Uterus (tissue), 4 donors: ENCODE data around the gene RB1. TPM values are rescaled to one million over a fixed set of nuclear protein-coding genes. Genes with fewer than 3 reads are reported as not detected.

Source experiments
- DNase-seq, 2 donors: peaks; one replicate each; pipeline ENCODE4 v3.0.0-alpha.2; 2019 to 2020
- H3K27ac ChIP-seq, 2 donors: fragments of 200-600 bp; sonication (generic); 1 replicate in 1 of 2; 2 replicates in 1 of 2; pipeline ENCODE4 v1.5.1; 2016 to 2018
- H3K27me3 ChIP-seq, 2 donors: fragments of 200-600 bp; sonication (generic); one replicate each; pipeline ENCODE4 v1.5.1; 2018 to 2019; ENCODE audit warnings: control low read depth in 1 of 2
- H3K36me3 ChIP-seq, 2 donors: fragments of 200-600 bp; sonication (generic); one replicate each; pipeline ENCODE4 v1.5.1; 2019; ENCODE audit warnings: control low read depth in 1 of 2
- H3K4me1 ChIP-seq, 2 donors: fragments of 200-600 bp; sonication (generic); one replicate each; pipeline ENCODE4 v1.5.1; 2018 to 2019; ENCODE audit warnings: control low read depth in 1 of 2
- H3K4me3 ChIP-seq, 2 donors: fragments of 200-600 bp; sonication (generic); 1 replicate in 1 of 2; 2 replicates in 1 of 2; pipeline ENCODE4 v1.5.1; 2018 to 2019; ENCODE audit warnings: mild to moderate bottlenecking in 1 of 2
- H3K9me3 ChIP-seq, 2 donors: fragments of 200-600 bp; sonication (generic); one replicate each; pipeline ENCODE4 v1.5.1; 2019; ENCODE audit warnings: control low read depth in 1 of 2
- POLR2A ChIP-seq, 2 donors: fragments of 450-650 bp; IDR thresholded peaks; one replicate each; pipeline ENCODE4 v1.6.1; 2016; ENCODE audit warnings: antibody characterized with exemption in 2 of 2, mild to moderate bottlenecking in 1 of 2, moderate library complexity in 1 of 2
- intact Hi-C: fragments of 100-400 bp; cut with DNase I; formaldehyde crosslinking; loops from one replicate; pipeline ENCODE4 v1.15.1; 2023; ENCODE audit warnings: low total_unique reads
- total RNA-seq, 4 donors: library from RNA; depleted of rRNA in 3 of 4; stranded (reverse); fragments of >200 nt in 3 of 4; gene quantifications; one replicate each; pipeline versions ENCODE4 v1.1.0 to v1.2.4, GENCODE V29; 2014 to 2023
- TF ChIP-seq, protein P1 (sequence below), 4 experiments: fragments of 200-600 bp in 2 of 4; fragments of 450-650 bp in 2 of 4; sonication (generic) in 2 of 4; IDR thresholded peaks; one replicate each; pipeline ENCODE4 v1.5.1; 2016 to 2019; ENCODE audit warnings: antibody characterized with exemption in 4 of 4, mild to moderate bottlenecking in 2 of 4, moderate library complexity in 1 of 4
- donor health status: DM: yes; HTN: yes; CAD: no.

The RB1 gene
- total RNA-seq, 4 donors from 2014 or later = 27.4 to 58.1 (median 33.9) TPM

GRCh38 chr13:48494874-48495273 lies 191.3 kb downstream of the RB1 start:
- intact Hi-C loops = no loop called here
- Histone ChIP-seq H3K36me3 (no peaks in the 10 kb centered on the region), H3K4me3 (no peak overlapping the region), H3K27ac (peak overlapping the region; percentile 0 to 60), H3K27me3 (no peaks in the 10 kb centered on the region), H3K4me1 (no peaks in the 10 kb centered on the region), H3K9me3 (no peaks in the 10 kb centered on the region)
- DNase-seq = no peak
- TF ChIP-seq, protein P1, sequence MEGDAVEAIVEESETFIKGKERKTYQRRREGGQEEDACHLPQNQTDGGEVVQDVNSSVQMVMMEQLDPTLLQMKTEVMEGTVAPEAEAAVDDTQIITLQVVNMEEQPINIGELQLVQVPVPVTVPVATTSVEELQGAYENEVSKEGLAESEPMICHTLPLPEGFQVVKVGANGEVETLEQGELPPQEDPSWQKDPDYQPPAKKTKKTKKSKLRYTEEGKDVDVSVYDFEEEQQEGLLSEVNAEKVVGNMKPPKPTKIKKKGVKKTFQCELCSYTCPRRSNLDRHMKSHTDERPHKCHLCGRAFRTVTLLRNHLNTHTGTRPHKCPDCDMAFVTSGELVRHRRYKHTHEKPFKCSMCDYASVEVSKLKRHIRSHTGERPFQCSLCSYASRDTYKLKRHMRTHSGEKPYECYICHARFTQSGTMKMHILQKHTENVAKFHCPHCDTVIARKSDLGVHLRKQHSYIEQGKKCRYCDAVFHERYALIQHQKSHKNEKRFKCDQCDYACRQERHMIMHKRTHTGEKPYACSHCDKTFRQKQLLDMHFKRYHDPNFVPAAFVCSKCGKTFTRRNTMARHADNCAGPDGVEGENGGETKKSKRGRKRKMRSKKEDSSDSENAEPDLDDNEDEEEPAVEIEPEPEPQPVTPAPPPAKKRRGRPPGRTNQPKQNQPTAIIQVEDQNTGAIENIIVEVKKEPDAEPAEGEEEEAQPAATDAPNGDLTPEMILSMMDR (IDR thresholded peaks at IDR 0.05) = no peak
- no peak for TF ChIP-seq POLR2A (IDR thresholded peaks at IDR 0.05)

DNA sequence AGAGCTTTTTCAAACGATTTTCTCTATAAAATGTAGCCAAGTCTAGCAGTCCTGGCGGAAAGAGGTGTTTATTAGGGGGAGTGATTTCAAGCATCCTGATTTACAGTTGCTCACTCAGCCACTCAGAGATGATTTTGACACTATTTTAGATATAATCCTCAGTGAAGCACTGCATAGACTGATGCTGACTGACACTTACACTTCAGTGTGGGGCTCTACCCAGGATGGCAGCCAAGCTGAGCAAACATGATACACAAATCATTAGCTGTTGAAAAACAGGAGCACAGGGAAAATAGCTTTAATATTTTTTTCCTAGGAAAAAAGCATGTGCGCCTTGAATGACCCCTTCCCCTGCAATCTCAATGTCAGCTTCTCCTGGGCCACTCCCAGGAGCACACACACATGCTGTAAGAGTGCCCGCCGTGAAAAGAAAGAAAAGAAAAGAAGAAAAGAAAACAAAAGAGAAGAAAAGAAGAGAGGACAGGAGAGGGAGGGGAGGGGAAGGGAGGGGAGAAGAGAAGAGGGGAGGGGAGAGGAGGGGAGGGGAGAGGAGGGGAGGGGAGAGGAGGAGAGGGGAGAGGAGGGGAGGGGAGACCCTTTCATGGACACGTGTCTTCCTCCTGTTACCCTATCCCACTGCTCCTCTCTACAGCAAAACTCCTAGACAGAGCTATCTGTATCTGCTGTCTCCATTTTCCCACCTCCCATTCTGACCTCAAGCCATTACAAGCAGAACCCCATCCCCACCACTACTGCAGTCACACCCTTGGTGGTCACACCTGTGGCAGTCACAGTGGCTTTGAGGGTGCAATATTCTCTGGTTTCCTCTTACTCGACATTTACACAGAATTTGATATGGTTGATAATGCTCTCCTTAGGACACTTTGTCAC lies 193.0 kb downstream of the RB1 start:
- TF ChIP-seq, protein P1 (IDR thresholded peaks at IDR 0.05) = no peak
- TF ChIP-seq POLR2A (IDR thresholded peaks at IDR 0.05) = no peak
- Histone ChIP-seq H3K27ac (peak overlapping the region in 1 of 2 donors; percentile 60), H3K27me3 (no peaks in the 10 kb centered on the region), H3K36me3 (no peaks in the 10 kb centered on the region), H3K9me3 (no peaks in the 10 kb centered on the region), H3K4me3 (no peak overlapping the region), H3K4me1 (no peaks in the 10 kb centered on the region)
- DNase-seq = no peak
- intact Hi-C loops = no loop called here

GRCh38 chr13:48497669-48498068 lies 194.1 kb downstream of the RB1 start:
- Histone ChIP-seq H3K36me3 (no peaks in the 10 kb centered on the region), H3K27ac (no peak overlapping the region), H3K27me3 (no peaks in the 10 kb centered on the region), H3K4me3 (no peak overlapping the region), H3K9me3 (no peaks in the 10 kb centered on the region), H3K4me1 (no peaks in the 10 kb centered on the region)
- TF ChIP-seq, protein P1 (IDR thresholded peaks at IDR 0.05) = no peak
- TF ChIP-seq POLR2A (IDR thresholded peaks at IDR 0.05) = no peak
- intact Hi-C loops = no loop called here
- DNase-seq = no peak

- Histone ChIP-seq H3K4me3 (no peak overlapping the region), H3K9me3 (no peaks in the 10 kb centered on the region), H3K36me3 (no peaks in the 10 kb centered on the region)
Observed at GRCh38 chr13:48500652-48501197, 197.2 kb downstream of the RB1 start.

More at GRCh38 chr13:48500652-48501197, 197.2 kb downstream of the RB1 start:
- TF ChIP-seq POLR2A (IDR thresholded peaks at IDR 0.05) = no peak
- TF ChIP-seq, protein P1 (IDR thresholded peaks at IDR 0.05) = no peak
- Histone ChIP-seq H3K27ac (no peak overlapping the region), H3K4me1 (no peaks in the 10 kb centered on the region), H3K27me3 (no peaks in the 10 kb centered on the region)
- intact Hi-C loops = no loop called here
- no peak for DNase-seq
